Measurements from ENCODE around the gene DYSF. TPM values are rescaled to one million over a fixed set of nuclear protein-coding genes. Genes with fewer than 3 reads are reported as not detected.

DYSF gene
- total RNA-seq, 1 donor from 2014 or later = 49.2 TPM

DNA sequence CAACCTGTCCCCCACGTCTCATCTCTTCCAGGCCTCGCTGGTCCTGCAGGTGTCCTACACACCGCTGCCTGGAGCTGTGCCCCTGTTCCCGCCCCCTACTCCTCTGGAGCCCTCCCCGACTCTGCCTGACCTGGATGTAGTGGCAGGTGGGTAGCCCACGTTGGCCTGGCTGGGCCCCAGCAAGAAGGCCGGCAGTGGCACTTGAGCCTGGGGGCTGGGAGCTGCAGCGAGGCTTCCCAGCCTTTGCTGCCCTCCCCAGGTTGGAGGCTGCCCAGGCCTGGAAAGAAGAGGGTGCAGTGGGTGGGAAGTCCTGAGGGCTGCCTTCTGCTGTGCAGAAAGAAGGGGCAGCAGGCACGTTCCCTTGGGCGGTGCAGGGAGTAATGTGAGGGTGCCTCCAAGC is 58.4 kb downstream of the DYSF start:
- no peak for ATAC-seq
- no peak for DNase-seq
- intact Hi-C loops (cut with micrococcal nuclease) = no loop called here

DNA sequence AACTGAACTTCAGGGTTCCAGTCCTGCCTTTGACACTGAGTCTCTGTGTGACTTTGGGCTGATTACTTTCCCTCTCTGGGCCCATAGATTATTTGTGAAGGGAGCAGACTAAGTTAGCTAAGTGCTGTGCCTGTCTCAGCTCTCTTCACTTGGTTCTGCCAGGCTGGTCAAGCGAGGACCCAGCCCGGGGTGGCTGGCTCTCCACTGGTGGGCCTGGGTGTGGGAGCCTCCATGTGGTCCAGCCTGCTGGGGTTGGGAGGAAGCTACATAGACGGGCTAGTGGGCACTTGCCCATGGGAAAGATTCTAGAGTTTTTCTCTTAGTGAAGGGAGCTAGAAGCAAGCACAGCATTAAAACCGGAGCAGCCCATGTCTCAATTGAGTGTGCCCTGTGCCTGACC is 59.0 kb downstream of the DYSF start:
- intact Hi-C loops (cut with micrococcal nuclease) = no loop called here
- ATAC-seq (no peak), DNase-seq (no peak)

DNA sequence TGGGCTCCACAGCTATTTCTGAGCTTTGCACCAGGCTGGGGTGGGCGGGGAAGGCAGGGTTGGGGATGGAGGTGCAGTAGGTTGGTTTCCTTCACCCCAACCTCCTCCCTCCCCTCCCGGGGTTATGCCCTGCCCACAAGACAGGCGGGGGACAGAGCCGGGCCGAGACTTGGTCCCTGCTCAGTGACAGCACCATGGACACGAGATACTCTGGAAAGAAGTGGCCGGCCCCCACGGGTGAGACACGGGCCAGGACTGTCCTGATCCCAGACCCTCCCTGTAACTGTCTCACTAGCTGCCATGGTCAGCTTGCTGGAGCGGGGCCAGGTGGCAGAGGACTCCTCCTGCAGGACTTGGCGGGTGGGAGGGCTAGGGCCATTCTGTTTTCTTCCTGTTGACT is 59.7 kb downstream of the DYSF start:
- intact Hi-C loops (cut with micrococcal nuclease) = no loop called here
- ATAC-seq (no peak), DNase-seq (no peak)

GRCh38 chr2:71513721-71514120 is 60.4 kb downstream of the DYSF start:
- ATAC-seq (no peak), DNase-seq (no peak)
- intact Hi-C loops (cut with micrococcal nuclease) = no loop called here

- DNase-seq (no peak), ATAC-seq (no peak)
- intact Hi-C loops (cut with micrococcal nuclease) = no loop called here
These were observed 63.0 kb downstream of the DYSF start for GRCh38 chr2:71516253-71516888.

- DNase-seq (no peak), ATAC-seq (no peak)
- intact Hi-C loops (cut with micrococcal nuclease) = no loop called here
These were observed 64.5 kb downstream of the DYSF start for GRCh38 chr2:71517851-71518250.

DNA sequence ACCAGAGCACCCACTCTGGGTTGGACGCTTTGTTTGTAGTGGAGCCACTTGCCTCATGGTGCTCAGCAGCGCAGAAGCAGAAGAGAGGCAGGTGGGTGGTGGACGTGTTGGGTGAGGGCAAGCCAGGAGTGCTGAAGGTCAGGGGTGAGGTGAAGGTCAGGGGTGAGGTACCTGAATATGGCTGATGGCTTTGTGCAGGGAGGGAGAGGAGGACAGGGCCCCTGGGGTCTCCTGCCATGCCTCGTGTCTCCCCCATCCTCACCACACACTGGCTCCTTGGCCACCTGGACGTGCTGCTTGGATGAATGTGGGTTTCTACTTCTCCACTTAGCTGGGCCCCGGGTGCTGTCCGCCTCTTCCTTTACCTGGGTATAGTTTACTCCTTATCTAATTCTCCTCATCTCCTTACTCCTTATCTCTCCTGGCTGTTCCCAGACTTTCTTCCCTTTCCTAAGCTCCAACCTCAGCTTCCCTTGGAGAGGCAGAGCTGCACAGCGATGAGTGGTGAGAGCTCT is 68.1 kb downstream of the DYSF start:
- ATAC-seq (no peak), DNase-seq (no peak)
- intact Hi-C loops (cut with micrococcal nuclease) = no loop called here

- intact Hi-C loops (cut with micrococcal nuclease) = no loop called here
- ATAC-seq = peak; percentile 74
- DNase-seq = no peak
These were observed 71.1 kb downstream of the DYSF start for GRCh38 chr2:71524476-71524875.

DNA sequence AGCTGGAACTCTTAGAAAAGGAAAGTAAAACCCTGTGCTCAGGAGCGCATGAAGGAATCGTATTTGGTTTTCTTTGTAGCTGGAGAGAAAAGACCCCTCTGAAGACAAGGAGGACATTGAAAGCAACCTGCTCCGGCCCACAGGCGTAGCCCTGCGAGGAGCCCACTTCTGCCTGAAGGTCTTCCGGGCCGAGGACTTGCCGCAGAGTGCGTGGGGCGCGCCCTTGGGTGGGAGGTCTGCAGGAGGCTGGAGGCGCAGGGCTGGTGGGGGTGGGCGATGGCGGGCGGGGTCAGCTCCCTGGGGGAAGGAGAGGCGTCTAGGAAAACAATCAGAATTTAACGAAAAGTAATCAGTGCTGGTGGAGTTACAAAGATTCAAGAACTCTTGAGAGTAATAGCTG is 72.8 kb downstream of the DYSF start:
- no peak for DNase-seq
- intact Hi-C loops (cut with micrococcal nuclease) = no loop called here
- no peak for ATAC-seq

DNA sequence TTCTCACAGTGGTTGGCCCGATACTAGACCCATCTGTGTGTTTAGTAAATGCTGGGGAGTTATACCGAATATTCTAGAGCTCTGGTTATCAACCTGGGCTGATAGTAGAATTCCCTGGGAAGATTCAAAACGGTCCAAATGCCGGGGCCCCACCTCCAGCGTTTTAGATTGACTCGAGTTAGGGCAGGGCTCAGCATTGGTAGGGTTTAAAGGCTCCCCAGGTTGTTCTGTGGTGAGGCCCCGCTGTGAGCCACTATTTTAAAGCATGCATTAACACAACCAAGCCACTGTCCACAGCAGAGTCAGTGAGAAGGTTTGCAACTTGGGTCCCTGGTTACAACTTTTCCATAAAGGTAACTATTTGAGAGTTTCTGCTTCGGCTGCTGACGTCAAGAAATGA is 73.6 kb downstream of the DYSF start:
- no peak for ATAC-seq
- no peak for DNase-seq
- intact Hi-C loops (cut with micrococcal nuclease) = no loop called here

DNA sequence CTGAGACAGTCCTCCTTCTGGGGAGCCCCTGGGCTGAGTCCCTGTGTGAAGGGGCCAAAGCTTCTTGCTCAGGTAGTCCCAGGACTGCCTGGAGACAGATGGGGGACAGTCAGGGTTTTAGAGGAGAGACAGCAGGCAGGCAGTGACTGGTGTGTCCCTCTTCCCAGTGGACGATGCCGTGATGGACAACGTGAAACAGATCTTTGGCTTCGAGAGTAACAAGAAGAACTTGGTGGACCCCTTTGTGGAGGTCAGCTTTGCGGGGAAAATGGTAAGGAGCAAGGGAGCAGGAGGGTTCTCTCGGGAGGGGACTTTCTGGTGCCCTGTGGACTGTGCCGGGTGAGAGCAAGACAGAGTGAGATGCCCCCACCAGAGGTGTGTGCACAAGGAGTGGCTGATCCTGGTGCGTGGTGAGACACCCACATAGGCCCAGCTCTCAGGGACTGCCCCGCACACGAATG is 74.8 kb downstream of the DYSF start:
- ATAC-seq (no peak), DNase-seq (no peak)
- intact Hi-C loops (cut with micrococcal nuclease) = no loop called here

- intact Hi-C loops (cut with micrococcal nuclease) = no loop called here
- DNase-seq = no peak
- no peak for ATAC-seq
These were observed 75.4 kb downstream of the DYSF start for GRCh38 chr2:71528749-71529148.

GRCh38 chr2:71530211-71530610 is 76.8 kb downstream of the DYSF start:
- DNase-seq (no peak), ATAC-seq (no peak)
- intact Hi-C loops (cut with micrococcal nuclease) = no loop called here

DNA sequence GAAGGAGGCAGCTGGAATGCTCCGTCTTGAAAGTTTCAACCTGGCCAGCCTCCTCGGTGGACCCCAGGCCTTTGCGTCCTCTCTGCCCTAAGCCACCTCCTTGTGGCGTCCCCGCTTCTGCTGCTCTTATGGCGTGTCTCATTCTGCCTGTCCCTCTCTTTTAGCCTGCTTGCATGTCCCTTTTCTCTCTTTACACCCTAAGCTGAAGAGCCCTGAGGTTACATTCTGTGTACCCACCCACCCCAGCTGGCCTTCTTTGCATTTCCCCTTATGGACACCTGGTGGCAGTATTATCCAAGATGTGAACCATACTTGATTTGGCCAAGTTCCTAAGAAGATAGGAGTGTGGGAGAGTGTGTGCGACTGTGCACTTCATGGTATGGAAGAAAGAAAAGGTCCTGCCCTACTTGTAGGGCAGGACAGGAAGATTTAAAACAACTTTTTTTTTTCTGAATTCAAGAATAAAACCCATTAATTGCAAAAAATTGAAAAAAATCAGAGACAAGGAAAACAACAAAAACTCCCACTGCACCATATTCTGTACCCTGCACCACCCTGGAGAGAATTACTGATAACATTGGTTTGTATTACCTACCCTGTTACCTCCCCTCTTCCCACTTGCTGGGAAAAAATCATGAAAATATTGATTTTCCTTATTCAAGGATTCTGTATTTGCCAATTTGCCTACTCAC is 77.4 kb downstream of the DYSF start:
- peak; percentile 61 for ATAC-seq
- DNase-seq = no peak

GRCh38 chr2:71531522-71532047 is 78.2 kb downstream of the DYSF start:
- ATAC-seq (no peak), DNase-seq (no peak)
- intact Hi-C loops (cut with micrococcal nuclease) = no loop called here

More for the DNA sequence above, 77.4 kb downstream of the DYSF start:
- intact Hi-C loops (cut with micrococcal nuclease) = no loop called here

DNA sequence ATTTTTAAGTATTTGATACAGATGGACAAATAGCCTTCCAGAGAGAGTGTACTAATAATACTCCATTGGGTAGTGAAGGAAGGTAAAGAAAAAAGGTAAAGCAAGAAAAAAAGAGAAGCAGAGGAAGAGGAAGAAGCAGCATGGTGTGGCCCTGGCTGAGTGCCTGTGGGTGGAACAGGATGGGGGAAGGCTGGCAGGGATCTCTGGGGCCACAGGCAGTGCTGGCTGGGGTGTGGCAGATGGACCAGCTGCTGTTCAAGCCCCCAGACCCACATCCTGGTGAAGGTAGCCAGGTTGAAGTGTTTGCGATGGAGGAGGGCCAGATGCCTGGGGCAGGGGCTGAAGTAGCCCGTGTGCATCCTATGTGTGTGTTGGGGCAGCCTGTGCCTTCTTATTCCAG is 79.0 kb downstream of the DYSF start:
- intact Hi-C loops (cut with micrococcal nuclease) = no loop called here
- ATAC-seq (no peak), DNase-seq (no peak)

- intact Hi-C loops (cut with micrococcal nuclease) = no loop called here
- DNase-seq (no peak), ATAC-seq (no peak)
These were observed 80.8 kb downstream of the DYSF start for GRCh38 chr2:71534201-71534600.

- intact Hi-C loops (cut with micrococcal nuclease) = no loop called here
- ATAC-seq (no peak), DNase-seq (peak; percentile 11)
These were observed 81.5 kb downstream of the DYSF start for GRCh38 chr2:71534826-71535225.

DNA sequence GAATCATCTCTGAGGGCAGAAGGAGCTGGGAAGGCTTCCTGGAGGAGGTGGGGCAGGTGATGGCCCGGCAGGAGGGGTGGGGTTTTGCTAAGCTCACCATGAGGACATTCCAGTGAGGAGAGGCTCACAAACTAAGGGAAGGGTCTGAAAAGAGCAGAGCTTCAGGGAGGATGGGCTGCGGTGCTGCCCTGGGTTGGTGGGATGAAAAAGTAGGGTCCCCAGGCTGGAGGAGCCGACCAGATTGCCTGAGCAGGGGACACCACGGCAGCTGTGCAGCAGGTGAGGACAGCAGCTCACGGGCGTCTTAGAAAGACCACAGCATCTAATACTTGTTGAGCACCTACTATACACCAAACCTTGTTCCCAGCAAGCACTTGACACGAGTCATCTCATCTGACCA is 82.2 kb downstream of the DYSF start:
- ATAC-seq (no peak), DNase-seq (no peak)
- intact Hi-C loops (cut with micrococcal nuclease) = no loop called here

GRCh38 chr2:71536226-71536671 is 82.9 kb downstream of the DYSF start:
- intact Hi-C loops (cut with micrococcal nuclease) = no loop called here
- DNase-seq (peak; percentile 16), ATAC-seq (no peak)

DNA sequence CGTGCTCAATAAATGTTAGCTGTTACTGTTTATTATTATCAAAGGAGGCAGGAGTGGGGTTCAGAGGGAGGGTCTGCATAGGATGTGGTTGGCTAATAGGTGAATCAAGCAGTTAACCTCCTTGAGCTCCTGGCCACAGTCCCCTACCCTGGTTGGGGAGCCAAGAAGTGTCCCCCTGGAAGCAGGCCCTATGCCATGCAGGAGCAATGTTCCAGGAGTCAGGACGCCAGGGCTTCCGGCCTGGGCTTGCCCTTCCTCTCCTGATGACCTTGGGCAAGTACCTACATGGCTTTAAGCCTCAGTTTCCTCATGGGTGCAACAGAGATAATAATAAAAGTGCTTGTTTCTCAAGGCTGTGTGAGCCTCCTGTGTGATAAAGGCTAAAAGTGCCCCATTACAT is 84.9 kb downstream of the DYSF start:
- ATAC-seq = no peak

More for the DNA sequence above, 84.9 kb downstream of the DYSF start:
- intact Hi-C loops (cut with micrococcal nuclease) = no loop called here
- DNase-seq = no peak
